Large intestine (tissue), 3 donors: ENCODE data around the gene CEP131. TPM values are rescaled to one million over a fixed set of nuclear protein-coding genes. Genes with fewer than 3 reads are reported as not detected.

ENCODE experiments used
- DNase-seq, 2 donors: peaks; one replicate each; pipeline versions ENCODE4 v3.0.0 to v3.0.0-alpha.2; 2013
- H3K27ac ChIP-seq: one replicate; pipeline ENCODE4 v1.5.1; 2013; ENCODE audit warnings: low read length
- H3K27me3 ChIP-seq: 2 replicates; pipeline ENCODE4 v1.6.1; 2013; ENCODE audit warnings: low read length; ENCODE audit not compliant: control insufficient read depth, insufficient read depth
- H3K36me3 ChIP-seq: 2 replicates; pipeline ENCODE4 v1.6.1; 2013; ENCODE audit warnings: low read length; ENCODE audit not compliant: control insufficient read depth, insufficient read depth
- H3K4me1 ChIP-seq: one replicate; pipeline ENCODE4 v1.6.1; 2013; ENCODE audit warnings: low read length; ENCODE audit not compliant: control insufficient read depth, insufficient read depth
- H3K4me3 ChIP-seq: one replicate; pipeline ENCODE4 v1.5.1; 2013; ENCODE audit warnings: low read length
- H3K9me3 ChIP-seq: one replicate; pipeline ENCODE4 v1.6.1; 2013; ENCODE audit warnings: mild to moderate bottlenecking, low read depth, low read length, moderate library complexity; ENCODE audit not compliant: control insufficient read depth
- WGBS: methylation state at CpG from one replicate; pipeline ENCODE4 v1.1.5; 2013; ENCODE audit warnings: low lambda C conversion rate; ENCODE audit not compliant: insufficient coverage; 5-methylcytosine and 5-hydroxymethylcytosine counted together
- polyA plus RNA-seq: library from polyadenylated mRNA; unstranded; fragments of 120-200 nt; gene quantifications from one replicate; pipeline ENCODE4 v1.2.1, GENCODE V29; 2013

The CEP131 gene
- polyA plus RNA-seq, 1 donor = 9.0 TPM

GRCh38 chr17:81183807-81184206, 39.0 kb downstream of the CEP131 start:
- WGBS = no CpG with 5 or more reads among the region's 11 CpGs
- H3K4me3 ChIP-seq = no peak overlapping the region
- peaks cover 4% of the 10 kb centered on the region for H3K27me3 ChIP-seq
- peaks cover under 1% of the 10 kb centered on the region for H3K36me3 ChIP-seq
- H3K27ac ChIP-seq = no peak overlapping the region
- H3K9me3 ChIP-seq = peaks cover 4% of the 10 kb centered on the region
- peaks cover 13% of the 10 kb centered on the region for H3K4me1 ChIP-seq
- no peak for DNase-seq

GRCh38 chr17:81183316-81183715, 39.4 kb downstream of the CEP131 start:
- peaks cover 18% of the 10 kb centered on the region for H3K4me1 ChIP-seq
- peaks cover 4% of the 10 kb centered on the region for H3K9me3 ChIP-seq
- no peaks in the 10 kb centered on the region for H3K36me3 ChIP-seq
- no CpG with 5 or more reads among the region's 10 CpGs for WGBS
- peaks cover 4% of the 10 kb centered on the region for H3K27me3 ChIP-seq
- no peak overlapping the region for H3K4me3 ChIP-seq
- H3K27ac ChIP-seq = no peak overlapping the region
- no peak for DNase-seq

- Histone ChIP-seq H3K27ac (no peak overlapping the region), H3K36me3 (no peaks in the 10 kb centered on the region), H3K4me1 (peaks cover 20% of the 10 kb centered on the region), H3K27me3 (peaks cover 4% of the 10 kb centered on the region), H3K9me3 (peaks cover 4% of the 10 kb centered on the region), H3K4me3 (no peak overlapping the region)
- DNase-seq = no peak
- no CpG with 5 or more reads among the region's 5 CpGs for WGBS
Observed at GRCh38 chr17:81182596-81182995, 40.2 kb downstream of the CEP131 start.

GRCh38 chr17:81181811-81182185, 41.0 kb downstream of the CEP131 start:
- Histone ChIP-seq H3K4me3 (no peak overlapping the region), H3K4me1 (peaks cover 20% of the 10 kb centered on the region), H3K27ac (no peak overlapping the region), H3K9me3 (peaks cover 4% of the 10 kb centered on the region), H3K36me3 (no peaks in the 10 kb centered on the region), H3K27me3 (peaks cover 4% of the 10 kb centered on the region)
- WGBS = no CpG with 5 or more reads among the region's 19 CpGs
- DNase-seq = no peak

GRCh38 chr17:81180836-81181810, 41.6 kb downstream of the CEP131 start:
- Histone ChIP-seq H3K27ac (no peak overlapping the region), H3K4me1 (peaks cover 20% of the 10 kb centered on the region), H3K36me3 (no peaks in the 10 kb centered on the region), H3K4me3 (no peak overlapping the region), H3K9me3 (peaks cover 8% of the 10 kb centered on the region), H3K27me3 (peaks cover 4% of the 10 kb centered on the region)
- DNase-seq = no peak
- WGBS = no CpG with 5 or more reads among the region's 49 CpGs

- no peak for DNase-seq
- Histone ChIP-seq H3K36me3 (no peaks in the 10 kb centered on the region), H3K27me3 (peaks cover 4% of the 10 kb centered on the region), H3K27ac (no peak overlapping the region), H3K4me3 (no peak overlapping the region), H3K9me3 (peaks cover 10% of the 10 kb centered on the region), H3K4me1 (peaks cover 16% of the 10 kb centered on the region)
- no CpG with 5 or more reads among the region's 12 CpGs for WGBS
Observed at GRCh38 chr17:81179861-81180260, 42.9 kb downstream of the CEP131 start.

GRCh38 chr17:81179220-81179619, 43.5 kb downstream of the CEP131 start:
- peak in 1 of 2 donors; percentile 38 for DNase-seq
- H3K9me3 ChIP-seq = peaks cover 16% of the 10 kb centered on the region
- H3K36me3 ChIP-seq = no peaks in the 10 kb centered on the region
- peaks cover 16% of the 10 kb centered on the region for H3K4me1 ChIP-seq
- no peak overlapping the region for H3K4me3 ChIP-seq
- no CpG with 5 or more reads among the region's 9 CpGs for WGBS
- H3K27ac ChIP-seq = no peak overlapping the region
- H3K27me3 ChIP-seq = no peaks in the 10 kb centered on the region

- peak in 1 of 2 donors; percentile 26 for DNase-seq
- no peak overlapping the region for H3K4me3 ChIP-seq
- WGBS = no CpG with 5 or more reads among the region's 25 CpGs
- peaks cover 24% of the 10 kb centered on the region for H3K9me3 ChIP-seq
- H3K27ac ChIP-seq = no peak overlapping the region
- no peaks in the 10 kb centered on the region for H3K27me3 ChIP-seq
- peaks cover 16% of the 10 kb centered on the region for H3K4me1 ChIP-seq
- no peaks in the 10 kb centered on the region for H3K36me3 ChIP-seq
Observed at GRCh38 chr17:81178136-81179091, 44.4 kb downstream of the CEP131 start.

GRCh38 chr17:81176666-81177065, 46.1 kb downstream of the CEP131 start:
- Histone ChIP-seq H3K9me3 (peaks cover 27% of the 10 kb centered on the region), H3K27me3 (no peaks in the 10 kb centered on the region), H3K27ac (no peak overlapping the region), H3K4me3 (no peak overlapping the region), H3K36me3 (no peaks in the 10 kb centered on the region), H3K4me1 (peaks cover 21% of the 10 kb centered on the region)
- no CpG with 5 or more reads among the region's 7 CpGs for WGBS
- no peak for DNase-seq

GRCh38 chr17:81173762-81174155, 49.0 kb downstream of the CEP131 start:
- H3K4me3 ChIP-seq = no peak overlapping the region
- H3K4me1 ChIP-seq = peaks cover 16% of the 10 kb centered on the region
- WGBS = 100% methylated on average over 1 of the region's 1 CpG
- H3K9me3 ChIP-seq = peaks cover 28% of the 10 kb centered on the region
- H3K36me3 ChIP-seq = no peaks in the 10 kb centered on the region
- H3K27me3 ChIP-seq = no peaks in the 10 kb centered on the region
- DNase-seq = no peak
- no peak overlapping the region for H3K27ac ChIP-seq
